Measurements from ENCODE around the gene GREM2. TPM values are rescaled to one million over a fixed set of nuclear protein-coding genes. Genes with fewer than 3 reads are reported as not detected.

Gene GREM2
- total and polyA plus RNA-seq, 2 donors (not counting 1 experiment from before 2014, with no cell fraction given): not detected

GRCh38 chr1:240491156-240491555 is 120.8 kb downstream of the GREM2 start:
- peaks cover 0 to 18% (median 0%) of the 10 kb centered on the region in 3 donors for H3K9me3 ChIP-seq (ENCODE audit: control extremely low read depth in 1 of 3, control insufficient read depth in 2 of 3, insufficient read depth in 1 of 3, low read length in 2 of 3)
- CTCF ChIA-PET: no interaction called here
- peaks cover 3% of the 10 kb centered on the region for H3K27me3 Mint-ChIP-seq
- no peaks in the 10 kb centered on the region for H4K20me1 ChIP-seq (ENCODE audit: control insufficient read depth, insufficient read depth, low read length, poor library complexity, severe bottlenecking)
- no peak overlapping the region for H3K9ac ChIP-seq (ENCODE audit: low read length)
- H3K4me3 ChIP-seq (ENCODE audit: control extremely low read depth in 1 of 5, extremely low read depth in 1 of 5, insufficient read depth in 1 of 5, low read depth in 2 of 5, low read length in 4 of 5): no peak overlapping the region
- H3K36me3 ChIP-seq (replicated peaks in 1 of 2; ENCODE audit: control extremely low read depth in 1 of 2, control insufficient read depth in 1 of 2, extremely low read depth in 1 of 2, insufficient read depth in 2 of 2, low read length in 1 of 2): no peaks in the 10 kb centered on the region
- TF ChIP-seq EZH2 (IDR thresholded peaks at IDR 0.05; ENCODE audit: borderline replicate concordance, insufficient read depth, low read depth, low read length, poor library complexity, severe bottlenecking) (no peak), CTCF (IDR thresholded peaks at IDR 0.05) (no peak)
- no peak overlapping the region for H3K4me3 Mint-ChIP-seq
- DNase-seq: no peak
- intact Hi-C loops (cut with micrococcal nuclease): no loop called here
- H3K4me1 Mint-ChIP-seq: no peaks in the 10 kb centered on the region
- no peaks in the 10 kb centered on the region for H3K79me2 ChIP-seq (ENCODE audit: control insufficient read depth, insufficient read depth, low read length)
- ATAC-seq (ENCODE audit: low read depth): no peak
- H3K27ac ChIP-seq (ENCODE audit: low read length in 2 of 2): no peak overlapping the region
- no peaks in the 10 kb centered on the region for H3K9me3 Mint-ChIP-seq (ENCODE audit: insufficient read depth)
- no peak overlapping the region for H3K4me2 ChIP-seq (replicated peaks; ENCODE audit: low read depth, low read length, poor library complexity, severe bottlenecking)
- 83% methylated on average over 4 of the region's 5 CpGs for WGBS (ENCODE audit: insufficient coverage)
- POLR2A ChIA-PET: no interaction called here
- H3K27ac Mint-ChIP-seq: no peak overlapping the region
- H2AFZ ChIP-seq (ENCODE audit: insufficient read depth, low read depth, low read length, poor library complexity, severe bottlenecking): no peak overlapping the region
- no peaks in the 10 kb centered on the region for H3K27me3 ChIP-seq (replicated peaks in 1 of 4; ENCODE audit: control extremely low read depth in 1 of 4, control insufficient read depth in 3 of 4, insufficient read depth in 4 of 4, low read length in 3 of 4)
- no peaks in the 10 kb centered on the region for H3K4me1 ChIP-seq (ENCODE audit: control insufficient read depth in 2 of 2, insufficient read depth in 2 of 2, low read length in 2 of 2)

DNA sequence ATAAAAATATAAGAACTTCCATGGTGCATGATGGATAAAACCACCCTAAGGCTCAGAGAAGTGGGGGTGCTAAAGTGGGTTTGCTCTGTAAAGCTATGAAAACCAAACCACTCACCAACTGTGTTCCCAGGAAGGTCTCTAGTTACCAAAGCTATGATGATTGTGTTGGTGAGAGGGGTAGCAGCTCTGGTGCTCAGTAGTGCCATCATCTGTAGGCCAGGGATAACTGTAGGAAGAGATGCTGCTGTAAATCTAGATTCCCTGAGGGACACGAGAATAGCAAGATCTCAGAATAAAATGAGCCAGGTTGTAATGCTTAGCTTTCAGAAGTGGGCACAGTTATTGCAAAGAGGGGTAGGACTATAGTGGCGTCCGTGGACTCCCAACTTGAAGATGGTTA is 124.5 kb downstream of the GREM2 start:
- H3K4me3 Mint-ChIP-seq: no peak overlapping the region
- Histone ChIP-seq H3K9ac (ENCODE audit: low read length) (no peak overlapping the region), H3K36me3 (replicated peaks in 1 of 2; ENCODE audit: control extremely low read depth in 1 of 2, control insufficient read depth in 1 of 2, extremely low read depth in 1 of 2, insufficient read depth in 2 of 2, low read length in 1 of 2) (no peaks in the 10 kb centered on the region), H3K9me3 (ENCODE audit: control extremely low read depth in 1 of 3, control insufficient read depth in 2 of 3, insufficient read depth in 1 of 3, low read length in 2 of 3) (peaks cover 0 to 5% (median 0%) of the 10 kb centered on the region in 3 donors), H3K4me2 (replicated peaks; ENCODE audit: low read depth, low read length, poor library complexity, severe bottlenecking) (no peak overlapping the region), H3K4me3 (ENCODE audit: control extremely low read depth in 1 of 5, extremely low read depth in 1 of 5, insufficient read depth in 1 of 5, low read depth in 2 of 5, low read length in 4 of 5) (no peak overlapping the region), H4K20me1 (ENCODE audit: control insufficient read depth, insufficient read depth, low read length, poor library complexity, severe bottlenecking) (no peaks in the 10 kb centered on the region), H3K4me1 (ENCODE audit: control insufficient read depth in 2 of 2, insufficient read depth in 2 of 2, low read length in 2 of 2) (no peaks in the 10 kb centered on the region), H2AFZ (ENCODE audit: insufficient read depth, low read depth, low read length, poor library complexity, severe bottlenecking) (no peak overlapping the region), H3K27me3 (replicated peaks in 1 of 4; ENCODE audit: control extremely low read depth in 1 of 4, control insufficient read depth in 3 of 4, insufficient read depth in 4 of 4, low read length in 3 of 4) (no peaks in the 10 kb centered on the region), H3K27ac (ENCODE audit: low read length in 2 of 2) (no peak overlapping the region), H3K79me2 (ENCODE audit: control insufficient read depth, insufficient read depth, low read length) (no peaks in the 10 kb centered on the region)
- DNase-seq: no peak
- peaks cover 4% of the 10 kb centered on the region for H3K9me3 Mint-ChIP-seq (ENCODE audit: insufficient read depth)
- ChIA-PET POLR2A (no interaction called here), CTCF (no interaction called here)
- WGBS (ENCODE audit: insufficient coverage): 77% methylated on average over 3 of the region's 3 CpGs
- no peaks in the 10 kb centered on the region for H3K4me1 Mint-ChIP-seq
- intact Hi-C loops (cut with micrococcal nuclease): no loop called here
- no peak for ATAC-seq (ENCODE audit: low read depth)
- no peak overlapping the region for H3K27ac Mint-ChIP-seq
- TF ChIP-seq EZH2 (IDR thresholded peaks at IDR 0.05; ENCODE audit: borderline replicate concordance, insufficient read depth, low read depth, low read length, poor library complexity, severe bottlenecking) (no peak), CTCF (IDR thresholded peaks at IDR 0.05) (no peak)
- H3K27me3 Mint-ChIP-seq: peaks cover 3% of the 10 kb centered on the region
